GM23338 (cell line): Measurements from ENCODE around the gene ITPR2. TPM values are rescaled to one million over a fixed set of nuclear protein-coding genes. Genes with fewer than 3 reads are reported as not detected.

Experiments
- ATAC-seq: fragments of 200-7000 bp; cut with Tn5 transposase; 3 replicates; pipeline ENCODE4 v1.9.1; 2020
- DNase-seq: peaks from one replicate; pipeline ENCODE4 v3.0.0-alpha.2; 2015; ENCODE audit warnings: low spot score
- H2AFZ ChIP-seq: fragments of 200-600 bp; sonication (generic); 2 replicates; pipeline ENCODE4 v1.8.0; 2016; ENCODE audit warnings: antibody characterized with exemption, mild to moderate bottlenecking, moderate library complexity
- H3F3A ChIP-seq: fragments of 200-600 bp; sonication (generic); replicated peaks from 2 replicates; pipeline ENCODE4 v1.8.0; 2017; ENCODE audit warnings: antibody characterized with exemption, mixed run types, low read depth
- H3K27ac ChIP-seq: fragments of 200-600 bp; sonication (generic); 2 replicates; pipeline ENCODE4 v1.6.1; 2016; ENCODE audit warnings: low read depth
- H3K27me3 ChIP-seq: fragments of 200-600 bp; sonication (generic); 2 replicates; pipeline ENCODE4 v1.8.0; 2016; ENCODE audit warnings: mild to moderate bottlenecking, mixed run types, moderate library complexity; ENCODE audit not compliant: insufficient read depth
- H3K36me3 ChIP-seq: fragments of 200-600 bp; sonication (generic); 2 replicates; pipeline ENCODE4 v1.8.0; 2016; ENCODE audit warnings: mild to moderate bottlenecking; ENCODE audit not compliant: insufficient read depth
- H3K4me1 ChIP-seq: fragments of 200-600 bp; sonication (generic); 2 replicates; pipeline ENCODE4 v1.8.0; 2016; ENCODE audit warnings: mild to moderate bottlenecking, moderate library complexity; ENCODE audit not compliant: insufficient read depth
- H3K4me2 ChIP-seq: fragments of 200-600 bp; sonication (generic); 2 replicates; pipeline ENCODE4 v1.7.1; 2017; ENCODE audit warnings: mixed run types
- H3K4me3 ChIP-seq: fragments of 200-600 bp; sonication (generic); 2 replicates; pipeline ENCODE4 v1.6.1; 2016; ENCODE audit warnings: mixed run types
- H3K79me2 ChIP-seq: fragments of 200-600 bp; sonication (generic); replicated peaks from 2 replicates; pipeline ENCODE4 v1.8.0; 2017; ENCODE audit warnings: mild to moderate bottlenecking; ENCODE audit not compliant: insufficient read depth
- H3K9me2 ChIP-seq: fragments of 200-600 bp; sonication (generic); 2 replicates; pipeline ENCODE4 v1.8.0; 2017; ENCODE audit not compliant: insufficient read depth
- H4K20me1 ChIP-seq: fragments of 200-600 bp; sonication (generic); replicated peaks from 2 replicates; pipeline ENCODE4 v1.8.0; 2017; ENCODE audit warnings: mild to moderate bottlenecking; ENCODE audit not compliant: insufficient read depth
- H3K27ac Mint-ChIP-seq: 2 replicates; pipeline ENCODE4 v1.8.0; 2020; ENCODE audit warnings: inconsistent platforms, mild to moderate bottlenecking, moderate library complexity, mixed read lengths
- H3K27me3 Mint-ChIP-seq: 3 replicates; pipeline ENCODE4 v1.8.0; 2022; ENCODE audit warnings: low read depth, mild to moderate bottlenecking, moderate library complexity, mixed read lengths, inconsistent platforms; ENCODE audit not compliant: insufficient read depth, poor library complexity
- H3K36me3 Mint-ChIP-seq: 3 replicates; pipeline ENCODE4 v1.8.0; 2021; ENCODE audit warnings: low read depth, mild to moderate bottlenecking, inconsistent platforms, moderate library complexity, mixed read lengths
- H3K4me1 Mint-ChIP-seq: 3 replicates; pipeline ENCODE4 v1.8.0; 2020; ENCODE audit warnings: mild to moderate bottlenecking, inconsistent platforms, mixed read lengths
- H3K4me3 Mint-ChIP-seq: 3 replicates; pipeline ENCODE4 v1.8.0; 2021; ENCODE audit warnings: moderate library complexity, mild to moderate bottlenecking, inconsistent platforms, mixed read lengths
- H3K9me3 Mint-ChIP-seq: 3 replicates; pipeline ENCODE4 v1.8.0; 2020; ENCODE audit warnings: moderate library complexity, mild to moderate bottlenecking, inconsistent platforms, mixed read lengths
- CREB1 ChIP-seq: fragments of 250-450 bp; sonication (Bioruptor Pico); IDR thresholded peaks from 2 replicates; pipeline ENCODE4 v1.5.0; 2020; ENCODE audit warnings: low read depth, mild to moderate bottlenecking, moderate library complexity
- CTCF ChIP-seq, 2 experiments: fragments of 200-600 bp in 1 of 2; sonication (generic) in 1 of 2; conservative IDR thresholded peaks; 2 replicates each; pipeline versions ENCODE4 v1.5.1 to v1.6.1; 2016 to 2017; ENCODE audit warnings: antibody characterized with exemption in 2 of 2, low read depth in 2 of 2, mild to moderate bottlenecking in 2 of 2, moderate library complexity in 1 of 2
- JUNB ChIP-seq: IDR thresholded peaks from one replicate; pipeline ENCODE4 v1.6.1; 2016; ENCODE audit warnings: antibody characterized with exemption; ENCODE audit not compliant: unreplicated experiment
- POLR2AphosphoS5 ChIP-seq: IDR thresholded peaks from 2 replicates; pipeline ENCODE4 v1.6.1; 2016; ENCODE audit warnings: antibody characterized with exemption, low read depth
- REST ChIP-seq: IDR thresholded peaks from one replicate; pipeline ENCODE4 v1.6.1; 2018; ENCODE audit warnings: antibody characterized with exemption; ENCODE audit not compliant: unreplicated experiment
- STAT1 ChIP-seq: IDR thresholded peaks from one replicate; pipeline ENCODE4 v1.6.1; 2016; ENCODE audit warnings: antibody characterized with exemption; ENCODE audit not compliant: unreplicated experiment
- ZNF114 ChIP-seq: fragments of 250-450 bp; sonication (Bioruptor Pico); IDR thresholded peaks from 2 replicates; pipeline ENCODE4 v1.5.0; 2020; ENCODE audit warnings: mild to moderate bottlenecking, moderate library complexity
- ZNF331 ChIP-seq: fragments of 250-450 bp; sonication (Bioruptor Pico); IDR thresholded peaks from 2 replicates; pipeline ENCODE4 v1.5.0; 2020; ENCODE audit warnings: low read depth, mild to moderate bottlenecking, moderate library complexity
- polyA plus RNA-seq: library from polyadenylated mRNA; unstranded; fragments of >200 nt; fragmentation: Nextera tagmentation; extraction: Ambion mirVana; gene quantifications from 2 replicates; pipeline ENCODE4 v1.2.1, GENCODE V29; 2016
- small RNA-seq: library from RNA; depleted of rRNA; stranded (forward); fragments of <200 nt; gene quantifications from one replicate; pipeline ENCODE3, GENCODE V24; 2014; ENCODE audit warnings: low replicate concordance
- total RNA-seq: library from RNA; depleted of rRNA; stranded (reverse); fragments of >200 nt; shearing (Covaris generic); gene quantifications from 2 replicates; pipeline ENCODE4 v1.2.3, GENCODE V29; 2014; rRNA removed

ITPR2 gene
- total and polyA plus RNA-seq, 2 experiments from 2014 or later: 44.5 to 65.2 TPM

- H3K27ac ChIP-seq: no peak overlapping the region
- no peak overlapping the region for H3K4me2 ChIP-seq
- no peaks in the 10 kb centered on the region for H4K20me1 ChIP-seq
- no peaks in the 10 kb centered on the region for H3K79me2 ChIP-seq
- Mint-ChIP-seq H3K4me3 (no peak overlapping the region), H3K27ac (no peak overlapping the region), H3K27me3 (no peaks in the 10 kb centered on the region), H3K9me3 (no peaks in the 10 kb centered on the region), H3K4me1 (no peaks in the 10 kb centered on the region; the same call in 2 of the 3 replicates), H3K36me3 (no peaks in the 10 kb centered on the region)
- H2AFZ ChIP-seq: peak overlapping the region; percentile 23; the same call in 1 of the 2 replicates
- H3K27me3 ChIP-seq: no peaks in the 10 kb centered on the region
- TF ChIP-seq ZNF114 (CRISPR knock-in tag): no peak
- no peak for TF ChIP-seq POLR2AphosphoS5
- no peak for TF ChIP-seq STAT1
- TF ChIP-seq REST: no peak
- TF ChIP-seq ZNF331: no peak
- TF ChIP-seq CTCF (conservative IDR thresholded peaks at IDR 0.05; ENCODE audit: low read depth in 2 of 2): no peak
- TF ChIP-seq CREB1 (CRISPR knock-in tag): no peak
- TF ChIP-seq JUNB: no peak
- H3K4me1 ChIP-seq: no peaks in the 10 kb centered on the region
- no peak for ATAC-seq
- H3K4me3 ChIP-seq: no peak overlapping the region
- 0 out of 2 replicates have a peak, but pooled peaks cover 9% of the 10 kb centered on the region for H3K9me2 ChIP-seq
- H3F3A ChIP-seq: no peaks in the 10 kb centered on the region
- H3K36me3 ChIP-seq: no peaks in the 10 kb centered on the region
- DNase-seq: no peak
Measured at GRCh38 chr12:26287671-26288381, 545.2 kb downstream of the ITPR2 start.

Small RNAs within 50 kb of the gene (small RNA-seq; reads per million reads assigned to genes)
- not detected for gene RNA5SP354

Other genes starting within 250 kb of the ITPR2 start
- gene INTS13, start 104.8 kb upstream of the ITPR2 start, total RNA-seq: 94.1 and 137 TPM in 2 replicates
- gene INTS13, start 104.8 kb upstream of the ITPR2 start, polyA plus RNA-seq: 91.3 and 98.1 TPM in 2 replicates
- 45.0 and 61.4 TPM in 2 replicates for gene FGFR1OP2, start 105.3 kb upstream of the ITPR2 start, total RNA-seq
- gene FGFR1OP2, start 105.3 kb upstream of the ITPR2 start, polyA plus RNA-seq: 26.8 and 35.6 TPM in 2 replicates
- gene TM7SF3, start 181.2 kb upstream of the ITPR2 start, total RNA-seq: 95.7 and 121 TPM in 2 replicates
- gene TM7SF3, start 181.2 kb upstream of the ITPR2 start, polyA plus RNA-seq: 23.3 and 30.3 TPM in 2 replicates
- gene MED21, start 189.4 kb upstream of the ITPR2 start, total RNA-seq: 87.8 and 87.9 TPM in 2 replicates
- 76.6 and 82.7 TPM in 2 replicates for gene MED21, start 189.4 kb upstream of the ITPR2 start, polyA plus RNA-seq
- gene C12orf71, start 249.4 kb upstream of the ITPR2 start, total RNA-seq: not detected in 2 replicates
- gene C12orf71, start 249.4 kb upstream of the ITPR2 start, polyA plus RNA-seq: not detected in 2 replicates